A549 (cell line): ENCODE data around the gene NSRP1. TPM values are rescaled to one million over a fixed set of nuclear protein-coding genes. Genes with fewer than 3 reads are reported as not detected.

Source experiments
- ATAC-seq, 2 experiments: fragments of 200-7000 bp in 1 of 2; fragments of >200 bp in 1 of 2; cut with Nextera tagmentation in 1 of 2; cut with Tn5 transposase in 1 of 2; 3 replicates each; pipeline versions ENCODE4 v1.8.0 to v1.9.1; 2018 to 2020; ENCODE audit warnings: mild to moderate bottlenecking in 1 of 2, moderate library complexity in 1 of 2
- CTCF ChIA-PET: fragments of 300-600 bp; sonication (Branson Sonifier 250); formaldehyde crosslinking; extraction: SDS; loops from one replicate; lab custom pipeline; 2021; ENCODE audit warnings: antibody characterized with exemption, inconsistent platforms; lab: Yijun Ruan, JAX
- POLR2A ChIA-PET: fragments of 350-600 bp; formaldehyde crosslinking; extraction: SDS; loops from one replicate; lab custom pipeline; 2021; ENCODE audit warnings: antibody characterized with exemption, inconsistent platforms; lab: Yijun Ruan, JAX
- DNase-seq, 2 experiments: peaks; one replicate each; pipeline versions ENCODE4 v3.0.0 to v3.0.0-alpha.2; 2011 to 2016; ENCODE audit warnings: low read depth in 1 of 2, low spot score in 1 of 2
- FAIRE-seq: peaks from 2 replicates; lab custom pipeline; 2011; peaks lifted over from hg19 to GRCh38; lab: Jason Lieb, UNC
- H3K27ac ChIP-seq, 2 experiments: fragments of >200 bp; sonication (Bioruptor Twin); formaldehyde crosslinking; 3 replicates each; pipeline ENCODE4 v1.5.1; 2016 to 2017
- H3K4me1 ChIP-seq: fragments of >200 bp; sonication (Bioruptor Twin); formaldehyde crosslinking; 3 replicates; pipeline ENCODE4 v1.6.1; 2016
- H3K4me2 ChIP-seq: fragments of >200 bp; sonication (Bioruptor Twin); formaldehyde crosslinking; 3 replicates; pipeline ENCODE4 v1.6.1; 2016
- H3K4me3 ChIP-seq: fragments of >200 bp; sonication (Bioruptor Twin); formaldehyde crosslinking; 3 replicates; pipeline ENCODE4 v1.5.1; 2016
- H3K9me3 ChIP-seq: fragments of >200 bp; sonication (Bioruptor Twin); formaldehyde crosslinking; 3 replicates; pipeline ENCODE4 v1.6.1; 2016
- CBX2 ChIP-seq: fragments of 200-600 bp; sonication (generic); IDR thresholded peaks from 2 replicates; pipeline ENCODE4 v1.6.1; 2016; ENCODE audit warnings: low read depth, mild to moderate bottlenecking, borderline replicate concordance
- CBX8 ChIP-seq: fragments of 200-600 bp; sonication (generic); IDR thresholded peaks from 2 replicates; pipeline ENCODE4 v1.6.1; 2016
- CHD4 ChIP-seq: fragments of 200-600 bp; sonication (generic); IDR thresholded peaks from 2 replicates; pipeline ENCODE4 v1.6.1; 2016; ENCODE audit warnings: antibody characterized with exemption, mild to moderate bottlenecking, borderline replicate concordance
- EHF ChIP-seq: fragments of 250-450 bp; sonication (Bioruptor Pico); IDR thresholded peaks from 2 replicates; pipeline ENCODE4 v1.5.0; 2020; ENCODE audit warnings: mild to moderate bottlenecking
- ELK1 ChIP-seq: fragments of 150-350 bp; IDR thresholded peaks from 2 replicates; pipeline ENCODE4 v1.6.1; 2014; ENCODE audit warnings: low read depth, mild to moderate bottlenecking, low read length
- ESRRA ChIP-seq: fragments of 150-350 bp; IDR thresholded peaks from 2 replicates; pipeline ENCODE4 v1.6.1; 2014; ENCODE audit warnings: mild to moderate bottlenecking, low read length, borderline replicate concordance
- FOSB ChIP-seq: fragments of 250-450 bp; sonication (Bioruptor Pico); IDR thresholded peaks from 2 replicates; pipeline ENCODE4 v1.5.0; 2020; ENCODE audit warnings: mild to moderate bottlenecking, moderate library complexity
- GATA3 ChIP-seq: IDR thresholded peaks from 2 replicates; pipeline ENCODE4 v1.6.1; 2012; ENCODE audit warnings: borderline replicate concordance
- HDAC2 ChIP-seq: fragments of 200-600 bp; sonication (generic); IDR thresholded peaks from 2 replicates; pipeline ENCODE4 v1.6.1; 2016
- HOXA7 ChIP-seq: fragments of 250-450 bp; sonication (Bioruptor Pico); IDR thresholded peaks from 2 replicates; pipeline ENCODE4 v1.5.0; 2020; ENCODE audit warnings: mild to moderate bottlenecking, moderate library complexity
- HOXB13 ChIP-seq: fragments of 250-450 bp; sonication (Bioruptor Pico); IDR thresholded peaks from 2 replicates; pipeline ENCODE4 v1.5.0; 2020; ENCODE audit warnings: low read depth, mild to moderate bottlenecking, moderate library complexity
- MYC ChIP-seq: IDR thresholded peaks from 2 replicates; pipeline ENCODE4 v1.6.1; 2012; ENCODE audit warnings: mild to moderate bottlenecking, inconsistent platforms, low read length, improper control_type of control experiment, borderline replicate concordance
- NFE2L2 ChIP-seq: fragments of 150-350 bp; conservative IDR thresholded peaks from 2 replicates; pipeline ENCODE4 v1.6.1; 2014; ENCODE audit warnings: low read length
- NR3C1 ChIP-seq: fragments of >200 bp; sonication (Bioruptor Twin); formaldehyde crosslinking; IDR thresholded peaks from 3 replicates; pipeline ENCODE4 v1.6.1; 2017
- PHF8 ChIP-seq: fragments of 200-600 bp; sonication (generic); IDR thresholded peaks from 2 replicates; pipeline ENCODE4 v1.6.1; 2016; ENCODE audit warnings: low read depth, mild to moderate bottlenecking, antibody characterized with exemption, moderate library complexity, borderline replicate concordance
- POLR2AphosphoS2 ChIP-seq: conservative IDR thresholded peaks from 2 replicates; pipeline ENCODE4 v1.6.1; 2012; ENCODE audit warnings: low read length, improper control_type of control experiment, inconsistent platforms
- RARB ChIP-seq: fragments of 250-450 bp; sonication (Bioruptor Pico); IDR thresholded peaks from 2 replicates; pipeline ENCODE4 v1.8.0; 2021; ENCODE audit warnings: mild to moderate bottlenecking, moderate library complexity
- RCOR1 ChIP-seq: fragments of 150-350 bp; IDR thresholded peaks from 2 replicates; pipeline ENCODE4 v1.6.1; 2014; ENCODE audit warnings: antibody characterized with exemption, low read length, low read depth
- REST ChIP-seq: fragments of 200-600 bp; sonication (generic); IDR thresholded peaks from 2 replicates; pipeline ENCODE4 v1.6.1; 2016; ENCODE audit warnings: antibody characterized with exemption, mild to moderate bottlenecking, moderate library complexity
- RFX5 ChIP-seq: fragments of 450-650 bp; IDR thresholded peaks from 2 replicates; pipeline ENCODE4 v1.7.1; 2014; ENCODE audit warnings: antibody characterized with exemption, mild to moderate bottlenecking, moderate library complexity
- SMC3 ChIP-seq: fragments of >200 bp; sonication (Bioruptor Twin); formaldehyde crosslinking; IDR thresholded peaks from 3 replicates; pipeline ENCODE4 v1.6.1; 2018; ENCODE audit warnings: inconsistent platforms
- SREBF2 ChIP-seq: fragments of 450-650 bp; IDR thresholded peaks from 2 replicates; pipeline ENCODE4 v1.6.1; 2014; ENCODE audit warnings: mild to moderate bottlenecking, moderate library complexity
- TP53 ChIP-seq: fragments of 250-450 bp; sonication (Bioruptor Pico); IDR thresholded peaks from 2 replicates; pipeline ENCODE4 v1.5.0; 2021; ENCODE audit warnings: mild to moderate bottlenecking, moderate library complexity
- ZC3H11A ChIP-seq: fragments of 450-650 bp; IDR thresholded peaks from 2 replicates; pipeline ENCODE4 v1.6.1; 2014; ENCODE audit warnings: antibody characterized with exemption, mild to moderate bottlenecking
- ZFP36 ChIP-seq: fragments of 450-650 bp; IDR thresholded peaks from 2 replicates; pipeline ENCODE4 v1.6.1; 2014; ENCODE audit warnings: borderline replicate concordance; ENCODE audit not compliant: partially characterized antibody
- ZSCAN20 ChIP-seq: fragments of 250-450 bp; sonication (Bioruptor Pico); IDR thresholded peaks from 2 replicates; pipeline ENCODE4 v1.8.0; 2022; ENCODE audit warnings: mild to moderate bottlenecking, moderate library complexity
- WGBS: methylation state at CpG from one replicate; pipeline ENCODE4 v1.1.6; 2017; ENCODE audit errors: missing lambda C conversion rate; 5-methylcytosine and 5-hydroxymethylcytosine counted together
- polyA plus RNA-seq, 4 experiments: library from polyadenylated mRNA; depleted of rRNA in 3 of 4; stranded (reverse); fragments of >200 nt; fragmentation: RNase III in 1 of 4; extraction: RNeasy Plus Mini Kit Qiagen cat#74134 plus additional on column Dnase treatment in 1 of 4; gene quantifications; 2 replicates in 3 of 4; 3 replicates in 1 of 4; pipeline ENCODE4 v1.2.3, GENCODE V29; 2011 to 2017
- TF ChIP-seq, protein P1 (sequence below): fragments of 250-450 bp; sonication (Bioruptor Pico); IDR thresholded peaks from 2 replicates; pipeline ENCODE4 v1.5.0; 2021; ENCODE audit warnings: mild to moderate bottlenecking, moderate library complexity, borderline replicate concordance
- TF ChIP-seq, protein P2 (sequence below): fragments of >200 bp; sonication (Bioruptor Twin); formaldehyde crosslinking; IDR thresholded peaks from 2 replicates; pipeline ENCODE4 v1.6.1; 2016
- TF ChIP-seq, protein P3 (sequence below): fragments of 450-650 bp; IDR thresholded peaks from 2 replicates; pipeline ENCODE4 v1.6.1; 2014; ENCODE audit warnings: antibody characterized with exemption

NSRP1 gene
- polyA plus RNA-seq, 2 of the 4 experiments (the other 2 are of a cell fraction) = 30.9 to 39.6 TPM

- CTCF ChIA-PET = interaction anchor here (0.6 to 6.3 kb wide), 5 partner anchors 12 to 234 kb away, joined by 3 to 63 read pairs (median 4); no protein-coding TSS in a partner anchor
These were observed 14.8 kb upstream of the NSRP1 start for GRCh38 chr17:30101686-30102390.

GRCh38 chr17:30103921-30104320 is 12.7 kb upstream of the NSRP1 start:
- Histone ChIP-seq H3K27ac (no peak overlapping the region), H3K4me2 (no peak overlapping the region; the same call in 2 of the 3 replicates), H3K9me3 (no peaks in the 10 kb centered on the region), H3K4me3 (no peak overlapping the region), H3K4me1 (0 out of 3 replicates have a peak, but pooled peaks cover 5% of the 10 kb centered on the region)
- 13% methylated on average over 1 of the region's 1 CpG for WGBS
- ATAC-seq (no peak), DNase-seq (no peak), FAIRE-seq (peak; percentile 56)
- TF ChIP-seq ZFP36 (no peak), GATA3 (no peak), RARB (CRISPR knock-in tag) (no peak), FOSB (CRISPR knock-in tag) (no peak), PHF8 (no peak), HOXA7 (CRISPR knock-in tag) (no peak), ESRRA (no peak), SREBF2 (no peak), HDAC2 (no peak), ZSCAN20 (CRISPR knock-in tag) (no peak), CBX8 (no peak), REST (no peak), NFE2L2 (no peak), SMC3 (no peak), RFX5 (no peak), HOXB13 (CRISPR knock-in tag) (no peak), RCOR1 (no peak)
- TF ChIP-seq, protein P1, sequence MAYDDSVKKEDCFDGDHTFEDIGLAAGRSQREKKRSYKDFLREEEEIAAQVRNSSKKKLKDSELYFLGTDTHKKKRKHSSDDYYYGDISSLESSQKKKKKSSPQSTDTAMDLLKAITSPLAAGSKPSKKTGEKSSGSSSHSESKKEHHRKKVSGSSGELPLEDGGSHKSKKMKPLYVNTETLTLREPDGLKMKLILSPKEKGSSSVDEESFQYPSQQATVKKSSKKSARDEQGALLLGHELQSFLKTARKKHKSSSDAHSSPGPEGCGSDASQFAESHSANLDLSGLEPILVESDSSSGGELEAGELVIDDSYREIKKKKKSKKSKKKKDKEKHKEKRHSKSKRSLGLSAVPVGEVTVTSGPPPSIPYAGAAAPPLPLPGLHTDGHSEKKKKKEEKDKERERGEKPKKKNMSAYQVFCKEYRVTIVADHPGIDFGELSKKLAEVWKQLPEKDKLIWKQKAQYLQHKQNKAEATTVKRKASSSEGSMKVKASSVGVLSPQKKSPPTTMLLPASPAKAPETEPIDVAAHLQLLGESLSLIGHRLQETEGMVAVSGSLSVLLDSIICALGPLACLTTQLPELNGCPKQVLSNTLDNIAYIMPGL = no peak
- TF ChIP-seq, protein P2, sequence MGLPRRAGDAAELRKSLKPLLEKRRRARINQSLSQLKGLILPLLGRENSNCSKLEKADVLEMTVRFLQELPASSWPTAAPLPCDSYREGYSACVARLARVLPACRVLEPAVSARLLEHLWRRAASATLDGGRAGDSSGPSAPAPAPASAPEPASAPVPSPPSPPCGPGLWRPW = no peak
- TF ChIP-seq, protein P3, sequence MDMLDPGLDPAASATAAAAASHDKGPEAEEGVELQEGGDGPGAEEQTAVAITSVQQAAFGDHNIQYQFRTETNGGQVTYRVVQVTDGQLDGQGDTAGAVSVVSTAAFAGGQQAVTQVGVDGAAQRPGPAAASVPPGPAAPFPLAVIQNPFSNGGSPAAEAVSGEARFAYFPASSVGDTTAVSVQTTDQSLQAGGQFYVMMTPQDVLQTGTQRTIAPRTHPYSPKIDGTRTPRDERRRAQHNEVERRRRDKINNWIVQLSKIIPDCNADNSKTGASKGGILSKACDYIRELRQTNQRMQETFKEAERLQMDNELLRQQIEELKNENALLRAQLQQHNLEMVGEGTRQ = no peak
- CTCF ChIA-PET = interaction anchor here (0.5 to 8.7 kb wide), 64 partner anchors 10 to 1422 kb away, joined by 3 to 158 read pairs (median 5); partner anchors contain the start of genes CPD, GOSR1, NSRP1 and SLC6A4
- POLR2A ChIA-PET = interaction anchor here (0.9 kb wide), 1 partner anchor 232 kb away, joined by 4 read pairs; no protein-coding TSS in a partner anchor

More at GRCh38 chr17:30101686-30102390, 14.8 kb upstream of the NSRP1 start:
- Histone ChIP-seq H3K27ac (no peak overlapping the region), H3K4me3 (no peak overlapping the region), H3K9me3 (no peaks in the 10 kb centered on the region), H3K4me1 (0 out of 3 replicates have a peak, but pooled peaks cover 5% of the 10 kb centered on the region)
- POLR2A ChIA-PET = no interaction called here
- FAIRE-seq = no peak
- ATAC-seq = no peak
- TF ChIP-seq SMC3 (no peak), MYC (no peak), NR3C1 (no peak), RFX5 (no peak), CBX2 (no peak), EHF (CRISPR knock-in tag) (no peak), ZC3H11A (no peak), TP53 (CRISPR knock-in tag) (no peak), POLR2AphosphoS2 (no peak), HDAC2 (no peak), HOXA7 (CRISPR knock-in tag) (no peak), CHD4 (no peak), PHF8 (no peak), ELK1 (no peak)
- TF ChIP-seq, protein P2 = no peak
- TF ChIP-seq, all 56 proteins: peak for 0
- H3K4me2 ChIP-seq = no peak overlapping the region
- no peak for DNase-seq
- 60% methylated on average over 4 of the region's 4 CpGs for WGBS
